ENCODE measurements around the gene CFAP99. TPM values are rescaled to one million over a fixed set of nuclear protein-coding genes. Genes with fewer than 3 reads are reported as not detected.

CFAP99 gene
- total RNA-seq, 6 donors from 2014 or later: 0.57 to 24.7 (median 9.3) TPM

GRCh38 chr4:2469192-2469984, 50.6 kb downstream of the CFAP99 start:
- no peaks in the 10 kb centered on the region for H3K27me3 ChIP-seq
- no peaks in the 10 kb centered on the region for H3K9me3 ChIP-seq
- DNase-seq (peak; percentile 65 to 92), ATAC-seq (ENCODE audit: low FRiP score in 2 of 2) (peak; percentile 65 to 82)
- TF ChIP-seq POLR2A (IDR thresholded peaks at IDR 0.05) (peak in 1 of 4 donors; percentile 53), POLR2AphosphoS5 (IDR thresholded peaks at IDR 0.05) (no peak), EP300 (IDR thresholded peaks at IDR 0.05) (no peak)
- TF ChIP-seq, protein P1, sequence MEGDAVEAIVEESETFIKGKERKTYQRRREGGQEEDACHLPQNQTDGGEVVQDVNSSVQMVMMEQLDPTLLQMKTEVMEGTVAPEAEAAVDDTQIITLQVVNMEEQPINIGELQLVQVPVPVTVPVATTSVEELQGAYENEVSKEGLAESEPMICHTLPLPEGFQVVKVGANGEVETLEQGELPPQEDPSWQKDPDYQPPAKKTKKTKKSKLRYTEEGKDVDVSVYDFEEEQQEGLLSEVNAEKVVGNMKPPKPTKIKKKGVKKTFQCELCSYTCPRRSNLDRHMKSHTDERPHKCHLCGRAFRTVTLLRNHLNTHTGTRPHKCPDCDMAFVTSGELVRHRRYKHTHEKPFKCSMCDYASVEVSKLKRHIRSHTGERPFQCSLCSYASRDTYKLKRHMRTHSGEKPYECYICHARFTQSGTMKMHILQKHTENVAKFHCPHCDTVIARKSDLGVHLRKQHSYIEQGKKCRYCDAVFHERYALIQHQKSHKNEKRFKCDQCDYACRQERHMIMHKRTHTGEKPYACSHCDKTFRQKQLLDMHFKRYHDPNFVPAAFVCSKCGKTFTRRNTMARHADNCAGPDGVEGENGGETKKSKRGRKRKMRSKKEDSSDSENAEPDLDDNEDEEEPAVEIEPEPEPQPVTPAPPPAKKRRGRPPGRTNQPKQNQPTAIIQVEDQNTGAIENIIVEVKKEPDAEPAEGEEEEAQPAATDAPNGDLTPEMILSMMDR (IDR thresholded peaks at IDR 0.05): peak in 2 of 6 experiments; percentile 8 to 15
- H3K27ac ChIP-seq: peak overlapping the region; percentile 88 to 97 (median 92)
- H3K36me3 ChIP-seq: peaks cover 0 to 31% (median 5%) of the 10 kb centered on the region in 4 donors
- peaks cover 21 to 35% (median 23%) of the 10 kb centered on the region in 4 donors for H3K4me1 ChIP-seq
- WGBS, 2 donors: 0 to 1% methylated on average over 3 to 41 of the region's 78 CpGs
- peak overlapping the region; percentile 75 to 99 (median 87) for H3K4me3 ChIP-seq

- ATAC-seq (ENCODE audit: low FRiP score in 2 of 2) (no peak), DNase-seq (no peak)
- no peak for TF ChIP-seq POLR2AphosphoS5 (IDR thresholded peaks at IDR 0.05)
- TF ChIP-seq EP300 (IDR thresholded peaks at IDR 0.05): no peak
- TF ChIP-seq, protein P1 (IDR thresholded peaks at IDR 0.05): no peak
- no peak for TF ChIP-seq POLR2A (IDR thresholded peaks at IDR 0.05)
- no peaks in the 10 kb centered on the region for H3K27me3 ChIP-seq
- H3K36me3 ChIP-seq: peaks cover 0 to 31% (median 5%) of the 10 kb centered on the region in 4 donors
- H3K27ac ChIP-seq: no peak overlapping the region
- H3K9me3 ChIP-seq: no peaks in the 10 kb centered on the region
- peaks cover 23 to 37% (median 23%) of the 10 kb centered on the region in 4 donors for H3K4me1 ChIP-seq
- H3K4me3 ChIP-seq: peak overlapping the region in 1 of 4 donors; percentile 79
- 78 to 81% methylated on average over 7 of the region's 7 CpGs for WGBS, 2 donors
Observed at GRCh38 chr4:2470791-2471190, 52.0 kb downstream of the CFAP99 start.

DNA sequence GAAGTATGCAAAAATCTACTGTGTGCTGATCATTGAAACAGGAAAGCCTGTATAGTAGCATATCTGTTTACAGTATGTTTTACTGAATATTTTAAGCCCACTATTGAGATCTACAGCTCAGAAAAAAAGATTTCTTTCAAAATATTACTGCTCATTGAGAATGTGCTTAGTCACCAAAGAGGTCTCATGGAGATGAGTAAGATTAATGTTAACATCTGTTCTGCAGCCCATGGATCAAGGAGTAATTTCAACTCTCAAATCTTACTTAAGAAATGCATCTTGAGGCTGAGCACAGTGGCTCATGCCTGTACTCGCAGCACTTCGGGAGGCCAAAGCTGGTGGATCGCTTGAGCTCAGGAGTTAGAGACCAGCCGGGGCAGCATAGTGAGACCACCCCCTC, 53.4 kb downstream of the CFAP99 start:
- Histone ChIP-seq H3K27ac (no peak overlapping the region), H3K9me3 (no peaks in the 10 kb centered on the region), H3K4me1 (peaks cover 23 to 51% (median 25%) of the 10 kb centered on the region in 4 donors), H3K36me3 (peaks cover 0 to 31% (median 5%) of the 10 kb centered on the region in 4 donors), H3K27me3 (no peaks in the 10 kb centered on the region), H3K4me3 (no peak overlapping the region)
- no peak for DNase-seq
- no peak for ATAC-seq (ENCODE audit: low FRiP score in 2 of 2)
- 95 to 96% methylated on average over 4 of the region's 4 CpGs for WGBS, 2 donors
- TF ChIP-seq, protein P1 (IDR thresholded peaks at IDR 0.05): no peak
- TF ChIP-seq POLR2AphosphoS5 (IDR thresholded peaks at IDR 0.05) (no peak), EP300 (IDR thresholded peaks at IDR 0.05) (no peak), POLR2A (IDR thresholded peaks at IDR 0.05) (no peak)

DNA sequence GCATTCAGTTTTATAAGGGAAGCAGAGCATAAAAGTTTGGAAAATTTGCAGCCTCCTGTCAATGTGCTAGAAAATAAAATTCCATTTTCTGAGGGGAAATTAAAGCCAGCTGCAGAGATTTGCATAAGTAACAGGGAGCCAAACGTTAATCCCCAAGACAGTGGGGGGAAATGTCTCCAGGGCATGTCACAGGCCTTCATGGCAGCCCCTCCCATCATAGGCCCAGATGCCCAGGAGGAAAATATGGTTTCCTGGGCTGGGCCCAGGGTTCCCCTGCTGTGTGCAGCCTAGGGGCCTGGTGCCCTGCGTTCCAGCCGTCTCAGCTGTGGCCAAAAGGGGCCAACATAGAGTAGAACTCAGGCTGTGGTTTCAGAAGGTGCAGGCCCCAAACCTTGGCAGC, 59.5 kb downstream of the CFAP99 start:
- WGBS, 2 donors: 18 to 43% methylated on average over 1 to 3 of the region's 3 CpGs
- peaks cover 26 to 84% (median 46%) of the 10 kb centered on the region in 4 donors for H3K4me1 ChIP-seq

More for the DNA sequence above, 59.5 kb downstream of the CFAP99 start:
- Histone ChIP-seq H3K27ac (peak overlapping the region in 1 of 4 donors; percentile 10), H3K9me3 (no peaks in the 10 kb centered on the region), H3K27me3 (no peaks in the 10 kb centered on the region), H3K4me3 (no peak overlapping the region), H3K36me3 (peaks cover 0 to 8% (median under 1%) of the 10 kb centered on the region in 4 donors)
- ATAC-seq (ENCODE audit: low FRiP score in 2 of 2) (no peak), DNase-seq (no peak)
- TF ChIP-seq POLR2AphosphoS5 (IDR thresholded peaks at IDR 0.05): no peak
- no peak for TF ChIP-seq EP300 (IDR thresholded peaks at IDR 0.05)
- TF ChIP-seq, protein P1 (IDR thresholded peaks at IDR 0.05): no peak
- no peak for TF ChIP-seq POLR2A (IDR thresholded peaks at IDR 0.05)
